Ishikawa (cell line): ENCODE results near the gene ADAP1.

Source experiments
- CREB1 ChIP-seq: IDR thresholded peaks from 2 replicates; pipeline ENCODE4 v1.6.1; 2012; ENCODE audit warnings: low read depth
- EGR1 ChIP-seq: IDR thresholded peaks from 2 replicates; pipeline ENCODE4 v1.6.1; 2012
- EP300 ChIP-seq: IDR thresholded peaks from 2 replicates; pipeline ENCODE4 v1.6.1; 2012; ENCODE audit warnings: borderline replicate concordance
- FOXM1 ChIP-seq: IDR thresholded peaks from 2 replicates; pipeline ENCODE4 v1.6.1; 2012; ENCODE audit warnings: low read depth, borderline replicate concordance
- RAD21 ChIP-seq: IDR thresholded peaks from 2 replicates; pipeline ENCODE4 v1.6.1; 2012; ENCODE audit warnings: low read depth
- TAF1 ChIP-seq: IDR thresholded peaks from 2 replicates; pipeline ENCODE4 v1.6.1; 2012; ENCODE audit warnings: low read depth, mild to moderate bottlenecking
- YY1 ChIP-seq: IDR thresholded peaks from 2 replicates; pipeline ENCODE4 v1.6.1; 2012; ENCODE audit warnings: low read depth
- TF ChIP-seq, protein P1 (sequence below): IDR thresholded peaks from 2 replicates; pipeline ENCODE4 v1.6.1; 2012
- TF ChIP-seq, protein P2 (sequence below): IDR thresholded peaks from 2 replicates; pipeline ENCODE4 v1.6.1; 2012; ENCODE audit warnings: low read depth, mild to moderate bottlenecking

DNA sequence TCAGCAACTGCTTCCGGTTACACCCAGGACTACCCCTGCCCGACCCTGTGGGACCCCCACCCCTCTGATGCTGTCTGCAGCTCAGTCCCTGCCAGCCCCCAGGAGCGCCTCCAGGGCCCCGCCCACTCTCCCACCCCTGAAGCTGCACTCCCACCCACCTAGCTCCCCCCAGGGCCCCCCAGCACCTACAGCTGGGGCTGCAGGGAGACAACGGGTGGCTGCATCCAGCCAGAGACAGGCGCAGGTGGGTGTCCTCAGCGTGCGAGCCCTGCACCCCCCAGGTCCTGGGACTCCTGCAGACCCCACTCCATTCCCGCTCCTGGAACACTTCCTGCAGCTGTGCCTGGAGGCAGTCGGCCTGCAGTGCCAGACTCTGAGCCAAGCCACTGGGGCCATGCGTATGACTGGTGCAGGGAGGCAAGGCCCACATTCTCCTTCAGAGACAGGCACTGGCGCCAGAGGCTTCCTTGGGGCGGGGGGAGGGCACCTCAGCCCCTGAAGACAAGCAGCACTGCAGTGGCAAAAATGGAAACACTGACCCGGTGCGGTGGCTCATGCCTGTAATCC is 34.6 kb upstream of the ADAP1 start:
- TF ChIP-seq EP300: no peak
- no peak for TF ChIP-seq YY1
- TF ChIP-seq TAF1: no peak
- no peak for TF ChIP-seq FOXM1
- TF ChIP-seq RAD21: no peak
- TF ChIP-seq CREB1: no peak
- no peak for TF ChIP-seq EGR1
- TF ChIP-seq, protein P1, sequence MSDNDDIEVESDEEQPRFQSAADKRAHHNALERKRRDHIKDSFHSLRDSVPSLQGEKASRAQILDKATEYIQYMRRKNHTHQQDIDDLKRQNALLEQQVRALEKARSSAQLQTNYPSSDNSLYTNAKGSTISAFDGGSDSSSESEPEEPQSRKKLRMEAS: no peak
- TF ChIP-seq, protein P2, sequence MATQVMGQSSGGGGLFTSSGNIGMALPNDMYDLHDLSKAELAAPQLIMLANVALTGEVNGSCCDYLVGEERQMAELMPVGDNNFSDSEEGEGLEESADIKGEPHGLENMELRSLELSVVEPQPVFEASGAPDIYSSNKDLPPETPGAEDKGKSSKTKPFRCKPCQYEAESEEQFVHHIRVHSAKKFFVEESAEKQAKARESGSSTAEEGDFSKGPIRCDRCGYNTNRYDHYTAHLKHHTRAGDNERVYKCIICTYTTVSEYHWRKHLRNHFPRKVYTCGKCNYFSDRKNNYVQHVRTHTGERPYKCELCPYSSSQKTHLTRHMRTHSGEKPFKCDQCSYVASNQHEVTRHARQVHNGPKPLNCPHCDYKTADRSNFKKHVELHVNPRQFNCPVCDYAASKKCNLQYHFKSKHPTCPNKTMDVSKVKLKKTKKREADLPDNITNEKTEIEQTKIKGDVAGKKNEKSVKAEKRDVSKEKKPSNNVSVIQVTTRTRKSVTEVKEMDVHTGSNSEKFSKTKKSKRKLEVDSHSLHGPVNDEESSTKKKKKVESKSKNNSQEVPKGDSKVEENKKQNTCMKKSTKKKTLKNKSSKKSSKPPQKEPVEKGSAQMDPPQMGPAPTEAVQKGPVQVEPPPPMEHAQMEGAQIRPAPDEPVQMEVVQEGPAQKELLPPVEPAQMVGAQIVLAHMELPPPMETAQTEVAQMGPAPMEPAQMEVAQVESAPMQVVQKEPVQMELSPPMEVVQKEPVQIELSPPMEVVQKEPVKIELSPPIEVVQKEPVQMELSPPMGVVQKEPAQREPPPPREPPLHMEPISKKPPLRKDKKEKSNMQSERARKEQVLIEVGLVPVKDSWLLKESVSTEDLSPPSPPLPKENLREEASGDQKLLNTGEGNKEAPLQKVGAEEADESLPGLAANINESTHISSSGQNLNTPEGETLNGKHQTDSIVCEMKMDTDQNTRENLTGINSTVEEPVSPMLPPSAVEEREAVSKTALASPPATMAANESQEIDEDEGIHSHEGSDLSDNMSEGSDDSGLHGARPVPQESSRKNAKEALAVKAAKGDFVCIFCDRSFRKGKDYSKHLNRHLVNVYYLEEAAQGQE: no peak
